ENCODE results near the gene DSTYK.

The DSTYK gene

GRCh38 chr1:205258261-205258691, 46.8 kb upstream of the DSTYK start:
- peak overlapping the region; percentile 1 for H2AK5ac ChIP-seq (ENCODE audit: low read length, severe bottlenecking)
- H3K27me3 ChIP-seq (ENCODE audit: control insufficient read depth in 1 of 2, insufficient read depth in 1 of 2, low read length in 2 of 2): no peaks in the 10 kb centered on the region
- peak overlapping the region; percentile 10 for H4K91ac ChIP-seq (ENCODE audit: low read length)
- H2BK12ac ChIP-seq (ENCODE audit: low read length in 2 of 2): peak overlapping the region; percentile 71 to 89
- no peaks in the 10 kb centered on the region for H3K9me3 ChIP-seq (ENCODE audit: control insufficient read depth, low read length)
- peaks cover 29% of the 10 kb centered on the region for H3K4me1 ChIP-seq (ENCODE audit: control insufficient read depth, insufficient read depth, low read depth, low read length)
- H3K36me3 ChIP-seq (ENCODE audit: control insufficient read depth in 1 of 2, insufficient read depth in 2 of 2, low read depth in 1 of 2, low read length in 2 of 2): no peaks in the 10 kb centered on the region
- peak overlapping the region; percentile 22 to 52 for H3K4ac ChIP-seq (ENCODE audit: low read depth in 1 of 2, low read length in 2 of 2)
- no peak overlapping the region for H2BK5ac ChIP-seq (ENCODE audit: low read depth, low read length, poor library complexity, severe bottlenecking)
- no peak overlapping the region for H3K23ac ChIP-seq (ENCODE audit: low read length in 2 of 2)
- H3K4me3 ChIP-seq (ENCODE audit: insufficient read depth in 1 of 2, low read depth in 1 of 2, low read length in 2 of 2): no peak overlapping the region
- 76% methylated on average over 6 of the region's 7 CpGs for WGBS
- no peak overlapping the region for H3K4me2 ChIP-seq (ENCODE audit: low read length, poor library complexity, severe bottlenecking)
- peak overlapping the region; percentile 63 for H3K9ac ChIP-seq (ENCODE audit: low read length)
- peak overlapping the region; percentile 68 to 73 for H3K18ac ChIP-seq (ENCODE audit: low read depth in 1 of 2, low read length in 2 of 2)
- H3K79me1 ChIP-seq (replicated peaks; ENCODE audit: low read length, poor library complexity, severe bottlenecking): no peaks in the 10 kb centered on the region
- DNase-seq: no peak
- H2BK120ac ChIP-seq (ENCODE audit: low read depth, low read length): peak overlapping the region; percentile 42
- H3K27ac ChIP-seq (ENCODE audit: low read length, poor library complexity, severe bottlenecking): peak overlapping the region; percentile 66
- no peak overlapping the region for H3K14ac ChIP-seq (ENCODE audit: low read length in 2 of 2)
- peak overlapping the region; percentile 80 for H4K8ac ChIP-seq (ENCODE audit: low read length)
- no peak overlapping the region for H2BK15ac ChIP-seq (ENCODE audit: low read depth, poor library complexity, severe bottlenecking)
- H2AFZ ChIP-seq (ENCODE audit: low read depth, low read length): no peak overlapping the region

GRCh38 chr1:205257735-205258134, 46.2 kb upstream of the DSTYK start:
- Histone ChIP-seq H4K91ac (ENCODE audit: low read length) (peak overlapping the region; percentile 12), H3K14ac (ENCODE audit: low read length in 2 of 2) (no peak overlapping the region), H2BK120ac (ENCODE audit: low read depth, low read length) (peak overlapping the region; percentile 42), H3K27me3 (ENCODE audit: control insufficient read depth in 1 of 2, insufficient read depth in 1 of 2, low read length in 2 of 2) (no peaks in the 10 kb centered on the region), H3K9ac (ENCODE audit: low read length) (peak overlapping the region; percentile 63), H3K4me1 (ENCODE audit: control insufficient read depth, insufficient read depth, low read depth, low read length) (peaks cover 26% of the 10 kb centered on the region), H2BK15ac (ENCODE audit: low read depth, poor library complexity, severe bottlenecking) (no peak overlapping the region), H3K36me3 (ENCODE audit: control insufficient read depth in 1 of 2, insufficient read depth in 2 of 2, low read depth in 1 of 2, low read length in 2 of 2) (no peaks in the 10 kb centered on the region), H2AK5ac (ENCODE audit: low read length, severe bottlenecking) (peak overlapping the region; percentile 54), H2BK5ac (ENCODE audit: low read depth, low read length, poor library complexity, severe bottlenecking) (no peak overlapping the region), H3K23ac (ENCODE audit: low read length in 2 of 2) (no peak overlapping the region), H3K18ac (ENCODE audit: low read depth in 1 of 2, low read length in 2 of 2) (peak overlapping the region in 1 of 2 experiments; percentile 49), H4K8ac (ENCODE audit: low read length) (no peak overlapping the region), H2BK12ac (ENCODE audit: low read length in 2 of 2) (peak overlapping the region; percentile 71 to 89), H3K4me2 (ENCODE audit: low read length, poor library complexity, severe bottlenecking) (no peak overlapping the region), H3K27ac (ENCODE audit: low read length, poor library complexity, severe bottlenecking) (no peak overlapping the region), H2AFZ (ENCODE audit: low read depth, low read length) (no peak overlapping the region), H3K9me3 (ENCODE audit: control insufficient read depth, low read length) (no peaks in the 10 kb centered on the region), H3K4me3 (ENCODE audit: insufficient read depth in 1 of 2, low read depth in 1 of 2, low read length in 2 of 2) (no peak overlapping the region), H3K79me1 (replicated peaks; ENCODE audit: low read length, poor library complexity, severe bottlenecking) (no peaks in the 10 kb centered on the region), H3K4ac (ENCODE audit: low read depth in 1 of 2, low read length in 2 of 2) (peak overlapping the region; percentile 22 to 52)
- WGBS: 83% methylated on average over 2 of the region's 2 CpGs
- DNase-seq: no peak

- peak overlapping the region; percentile 93 for H2BK15ac ChIP-seq (ENCODE audit: low read depth, poor library complexity, severe bottlenecking)
- H2BK5ac ChIP-seq (ENCODE audit: low read depth, low read length, poor library complexity, severe bottlenecking): no peak overlapping the region
- H3K9me3 ChIP-seq (ENCODE audit: control insufficient read depth, low read length): no peaks in the 10 kb centered on the region
- no peaks in the 10 kb centered on the region for H3K27me3 ChIP-seq (ENCODE audit: control insufficient read depth in 1 of 2, insufficient read depth in 1 of 2, low read length in 2 of 2)
- no peak overlapping the region for H3K18ac ChIP-seq (ENCODE audit: low read depth in 1 of 2, low read length in 2 of 2)
- H3K23ac ChIP-seq (ENCODE audit: low read length in 2 of 2): no peak overlapping the region
- peak overlapping the region; percentile 54 for H4K91ac ChIP-seq (ENCODE audit: low read length)
- H4K8ac ChIP-seq (ENCODE audit: low read length): no peak overlapping the region
- no peak overlapping the region for H2AFZ ChIP-seq (ENCODE audit: low read depth, low read length)
- H3K4me2 ChIP-seq (ENCODE audit: low read length, poor library complexity, severe bottlenecking): no peak overlapping the region
- no peak overlapping the region for H2AK5ac ChIP-seq (ENCODE audit: low read length, severe bottlenecking)
- no peak overlapping the region for H3K14ac ChIP-seq (ENCODE audit: low read length in 2 of 2)
- H3K4ac ChIP-seq (ENCODE audit: low read depth in 1 of 2, low read length in 2 of 2): no peak overlapping the region
- no peak overlapping the region for H2BK12ac ChIP-seq (ENCODE audit: low read length in 2 of 2)
- H3K4me1 ChIP-seq (ENCODE audit: control insufficient read depth, insufficient read depth, low read depth, low read length): peaks cover 20% of the 10 kb centered on the region
- no peaks in the 10 kb centered on the region for H3K36me3 ChIP-seq (ENCODE audit: control insufficient read depth in 1 of 2, insufficient read depth in 2 of 2, low read depth in 1 of 2, low read length in 2 of 2)
- 88% methylated on average over 19 of the region's 19 CpGs for WGBS
- H3K27ac ChIP-seq (ENCODE audit: low read length, poor library complexity, severe bottlenecking): no peak overlapping the region
- peak overlapping the region; percentile 11 for H2BK120ac ChIP-seq (ENCODE audit: low read depth, low read length)
- no peak for DNase-seq
- no peak overlapping the region for H3K9ac ChIP-seq (ENCODE audit: low read length)
- H3K79me1 ChIP-seq (replicated peaks; ENCODE audit: low read length, poor library complexity, severe bottlenecking): no peaks in the 10 kb centered on the region
- H3K4me3 ChIP-seq (ENCODE audit: insufficient read depth in 1 of 2, low read depth in 1 of 2, low read length in 2 of 2): no peak overlapping the region
Observed at GRCh38 chr1:205256951-205257625, 45.6 kb upstream of the DSTYK start.

- no peak overlapping the region for H3K4ac ChIP-seq (ENCODE audit: low read depth in 1 of 2, low read length in 2 of 2)
- peak overlapping the region; percentile 39 for H3K9ac ChIP-seq (ENCODE audit: low read length)
- no peaks in the 10 kb centered on the region for H3K79me1 ChIP-seq (replicated peaks; ENCODE audit: low read length, poor library complexity, severe bottlenecking)
- H2BK120ac ChIP-seq (ENCODE audit: low read depth, low read length): no peak overlapping the region
- peak overlapping the region in 1 of 2 experiments; percentile 31 for H2BK12ac ChIP-seq (ENCODE audit: low read length in 2 of 2)
- H3K18ac ChIP-seq (ENCODE audit: low read depth in 1 of 2, low read length in 2 of 2): peak overlapping the region in 1 of 2 experiments; percentile 43
- peak; percentile 86 for DNase-seq
- no peak overlapping the region for H2BK5ac ChIP-seq (ENCODE audit: low read depth, low read length, poor library complexity, severe bottlenecking)
- no peaks in the 10 kb centered on the region for H3K27me3 ChIP-seq (ENCODE audit: control insufficient read depth in 1 of 2, insufficient read depth in 1 of 2, low read length in 2 of 2)
- no peak overlapping the region for H4K8ac ChIP-seq (ENCODE audit: low read length)
- no peak overlapping the region for H3K4me3 ChIP-seq (ENCODE audit: insufficient read depth in 1 of 2, low read depth in 1 of 2, low read length in 2 of 2)
- H3K4me2 ChIP-seq (ENCODE audit: low read length, poor library complexity, severe bottlenecking): no peak overlapping the region
- peak overlapping the region; percentile 24 for H2AK5ac ChIP-seq (ENCODE audit: low read length, severe bottlenecking)
- H3K9me3 ChIP-seq (ENCODE audit: control insufficient read depth, low read length): no peaks in the 10 kb centered on the region
- H2AFZ ChIP-seq (ENCODE audit: low read depth, low read length): no peak overlapping the region
- no peak overlapping the region for H3K14ac ChIP-seq (ENCODE audit: low read length in 2 of 2)
- no peaks in the 10 kb centered on the region for H3K36me3 ChIP-seq (ENCODE audit: control insufficient read depth in 1 of 2, insufficient read depth in 2 of 2, low read depth in 1 of 2, low read length in 2 of 2)
- 40% methylated on average over 8 of the region's 8 CpGs for WGBS
- peaks cover 15% of the 10 kb centered on the region for H3K4me1 ChIP-seq (ENCODE audit: control insufficient read depth, insufficient read depth, low read depth, low read length)
- no peak overlapping the region for H2BK15ac ChIP-seq (ENCODE audit: low read depth, poor library complexity, severe bottlenecking)
- H4K91ac ChIP-seq (ENCODE audit: low read length): no peak overlapping the region
- H3K23ac ChIP-seq (ENCODE audit: low read length in 2 of 2): no peak overlapping the region
- no peak overlapping the region for H3K27ac ChIP-seq (ENCODE audit: low read length, poor library complexity, severe bottlenecking)
Observed at GRCh38 chr1:205255941-205256780, 44.7 kb upstream of the DSTYK start.

Measured in mesenchymal stem cell (in vitro differentiated cells and primary cell).